Muscle of leg (tissue), 11 donors: Measurements from ENCODE around the gene BTNL3. TPM values are rescaled to one million over a fixed set of nuclear protein-coding genes. Genes with fewer than 3 reads are reported as not detected.
"Not testable (repeated sequence)": the region's sequence is repeated elsewhere in the genome, so short reads cannot be mapped to it uniquely, and the experiment has no call there.

Experiments used
- DNase-seq: peaks from one replicate; pipeline ENCODE4 v3.0.0; 2013
- H3K27ac ChIP-seq: one replicate; pipeline ENCODE4 v1.5.1; 2013; ENCODE audit warnings: mild to moderate bottlenecking, low read length, control low read depth
- H3K27me3 ChIP-seq: one replicate; pipeline ENCODE4 v1.6.1; 2013; ENCODE audit warnings: low read length; ENCODE audit not compliant: control insufficient read depth, insufficient read depth
- H3K36me3 ChIP-seq: one replicate; pipeline ENCODE4 v1.6.1; 2013; ENCODE audit warnings: low read length; ENCODE audit not compliant: control insufficient read depth, insufficient read depth
- H3K4me1 ChIP-seq: one replicate; pipeline ENCODE4 v1.6.1; 2013; ENCODE audit warnings: low read length; ENCODE audit not compliant: control insufficient read depth, insufficient read depth
- H3K4me3 ChIP-seq: one replicate; pipeline ENCODE4 v1.5.1; 2013; ENCODE audit warnings: low read length, control low read depth
- H3K9me3 ChIP-seq: replicated peaks from 2 replicates; pipeline ENCODE4 v1.6.1; 2013; ENCODE audit warnings: low read depth, low read length; ENCODE audit not compliant: control insufficient read depth
- WGBS: methylation state at CpG from one replicate; pipeline ENCODE4 v1.1.5; 2013; ENCODE audit warnings: missing lambda C conversion rate; ENCODE audit not compliant: insufficient coverage; 5-methylcytosine and 5-hydroxymethylcytosine counted together
- polyA plus RNA-seq, 8 donors: library from polyadenylated mRNA; unstranded; fragments of 120-200 nt; gene quantifications; one replicate each; pipeline versions ENCODE4 v1.2.1 to v1.2.3, GENCODE V29; 2013; ENCODE audit warnings: inconsistent platforms in 1 of 8, low replicate concordance in 1 of 8; ENCODE audit not compliant: insufficient read length in 8 of 8, insufficient read depth in 1 of 8
- total RNA-seq: library from RNA; stranded (reverse); fragments of 120-200 nt; gene quantifications from one replicate; pipeline ENCODE4 v1.2.4, GENCODE V29; 2013

BTNL3 gene
- total and polyA plus RNA-seq, 9 donors, result 0.04 to 1.8 (median 0.08) TPM; not detected in 4

- WGBS, result 47% methylated on average over 8 of the region's 11 CpGs
- Histone ChIP-seq H3K4me3 (no peak overlapping the region), H3K4me1 (peaks cover 9% of the 10 kb centered on the region), H3K9me3 (no peaks in the 10 kb centered on the region), H3K27ac (peak overlapping the region; percentile 29), H3K27me3 (peaks cover 15% of the 10 kb centered on the region), H3K36me3 (no peaks in the 10 kb centered on the region)
- DNase-seq, result peak; percentile 26
Measured at GRCh38 chr5:181044662-181045305, 56.1 kb downstream of the BTNL3 start.

- no peak for DNase-seq
- Histone ChIP-seq H3K27me3 (peaks cover 18% of the 10 kb centered on the region), H3K4me1 (peaks cover 5% of the 10 kb centered on the region), H3K4me3 (no peak overlapping the region), H3K36me3 (no peaks in the 10 kb centered on the region), H3K9me3 (no peaks in the 10 kb centered on the region), H3K27ac (no peak overlapping the region)
- 61% methylated on average over 10 of the region's 10 CpGs for WGBS
Measured at GRCh38 chr5:181045316-181045715, 56.7 kb downstream of the BTNL3 start.

GRCh38 chr5:181045857-181046256, 57.2 kb downstream of the BTNL3 start:
- not testable (repeated sequence) for H3K4me1 ChIP-seq, H3K36me3 ChIP-seq, DNase-seq, H3K9me3 ChIP-seq, H3K4me3 ChIP-seq, H3K27ac ChIP-seq
- peaks cover 24% of the 10 kb centered on the region for H3K27me3 ChIP-seq
- 6% methylated on average over 1 of the region's 1 CpG for WGBS

- Histone ChIP-seq H3K27ac (no peak overlapping the region), H3K4me1 (peaks cover 4% of the 10 kb centered on the region), H3K27me3 (peaks cover 35% of the 10 kb centered on the region), H3K36me3 (no peaks in the 10 kb centered on the region), H3K4me3 (no peak overlapping the region), H3K9me3 (no peaks in the 10 kb centered on the region)
- WGBS, result no CpG with 5 or more reads among the region's 2 CpGs
- DNase-seq, result no peak
Measured at GRCh38 chr5:181047288-181047687, 58.6 kb downstream of the BTNL3 start.

GRCh38 chr5:181047921-181048320, 59.3 kb downstream of the BTNL3 start:
- Histone ChIP-seq H3K4me3 (no peak overlapping the region), H3K36me3 (no peaks in the 10 kb centered on the region), H3K27ac (no peak overlapping the region), H3K9me3 (no peaks in the 10 kb centered on the region), H3K4me1 (peaks cover 4% of the 10 kb centered on the region), H3K27me3 (peaks cover 36% of the 10 kb centered on the region)
- WGBS, result 89% methylated on average over 12 of the region's 15 CpGs
- no peak for DNase-seq

GRCh38 chr5:181050016-181050415, 61.4 kb downstream of the BTNL3 start:
- peaks cover 57% of the 10 kb centered on the region for H3K27me3 ChIP-seq

GRCh38 chr5:181051841-181052671, 63.4 kb downstream of the BTNL3 start:
- 13% methylated on average over 20 of the region's 27 CpGs for whole genome bisulfite sequencing
- H3K4me3 ChIP-seq, result peak overlapping the region; percentile 17
- DNase-seq, result no peak
- no peak overlapping the region for H3K27ac ChIP-seq
- peaks cover 10% of the 10 kb centered on the region for H3K4me1 ChIP-seq
- H3K36me3 ChIP-seq, result no peaks in the 10 kb centered on the region
- no peaks in the 10 kb centered on the region for H3K9me3 ChIP-seq
- H3K27me3 ChIP-seq, result peaks cover 71% of the 10 kb centered on the region

More at GRCh38 chr5:181050016-181050415, 61.4 kb downstream of the BTNL3 start:
- 80% methylated on average over 1 of the region's 5 CpGs for WGBS
- no peak overlapping the region for H3K27ac ChIP-seq
- no peaks in the 10 kb centered on the region for H3K9me3 ChIP-seq
- no peak overlapping the region for H3K4me3 ChIP-seq
- H3K36me3 ChIP-seq, result no peaks in the 10 kb centered on the region
- no peak for DNase-seq
- H3K4me1 ChIP-seq, result peaks cover 10% of the 10 kb centered on the region

GRCh38 chr5:181052672-181053487, 64.2 kb downstream of the BTNL3 start:
- under 1% methylated on average over 120 of the region's 120 CpGs for WGBS
- no peaks in the 10 kb centered on the region for H3K36me3 ChIP-seq
- H3K9me3 ChIP-seq, result no peaks in the 10 kb centered on the region
- no peak overlapping the region for H3K27ac ChIP-seq
- H3K27me3 ChIP-seq, result peaks cover 75% of the 10 kb centered on the region
- peak; percentile 18 for DNase-seq
- peaks cover 10% of the 10 kb centered on the region for H3K4me1 ChIP-seq
- peak overlapping the region; percentile 34 for H3K4me3 ChIP-seq

- peaks cover 10% of the 10 kb centered on the region for H3K4me1 ChIP-seq
- no peaks in the 10 kb centered on the region for H3K36me3 ChIP-seq
- WGBS, result under 1% methylated on average over 43 of the region's 45 CpGs
- DNase-seq, result no peak
- peak overlapping the region; percentile 34 for H3K4me3 ChIP-seq
- no peak overlapping the region for H3K27ac ChIP-seq
- H3K9me3 ChIP-seq, result no peaks in the 10 kb centered on the region
- H3K27me3 ChIP-seq, result peaks cover 81% of the 10 kb centered on the region
Measured at GRCh38 chr5:181053488-181054121, 65.0 kb downstream of the BTNL3 start.
